Peyer's patch (tissue), 4 donors: ENCODE measurements around the gene CRTAP. TPM values are rescaled to one million over a fixed set of nuclear protein-coding genes. Genes with fewer than 3 reads are reported as not detected.

Source experiments
- DNase-seq, 3 donors: peaks; one replicate each; pipeline ENCODE4 v3.0.0-alpha.2; 2017 to 2019
- H3K27ac ChIP-seq, 4 donors: fragments of 200-600 bp; sonication (generic); one replicate each; pipeline ENCODE4 v1.5.1; 2016 to 2019
- H3K27me3 ChIP-seq, 2 donors: fragments of 200-600 bp; sonication (generic); one replicate each; pipeline ENCODE4 v1.5.1; 2019
- H3K36me3 ChIP-seq, 3 donors: fragments of 200-600 bp; sonication (generic); one replicate each; pipeline ENCODE4 v1.5.1; 2016 to 2019
- H3K4me1 ChIP-seq, 4 donors: fragments of 200-600 bp; sonication (generic); one replicate each; pipeline ENCODE4 v1.5.1; 2016 to 2019
- H3K4me3 ChIP-seq, 4 donors: fragments of 200-600 bp; sonication (generic); 1 replicate in 3 of 4; 2 replicates in 1 of 4; pipeline ENCODE4 v1.5.1; 2016 to 2019; ENCODE audit warnings: mild to moderate bottlenecking in 1 of 4
- H3K9me3 ChIP-seq, 4 donors: fragments of 200-600 bp; sonication (generic); one replicate each; pipeline ENCODE4 v1.5.1; 2016 to 2019; ENCODE audit warnings: mild to moderate bottlenecking in 1 of 4
- CTCF ChIP-seq, 6 experiments: fragments of 450-650 bp in 4 of 6; fragments of 200-600 bp in 2 of 6; sonication (generic) in 1 of 6; IDR thresholded peaks; one replicate each; pipeline ENCODE4 v1.5.1; 2017 to 2019; ENCODE audit warnings: antibody characterized with exemption in 6 of 6, mild to moderate bottlenecking in 3 of 6, moderate library complexity in 1 of 6
- POLR2A ChIP-seq, 2 donors: fragments of 450-650 bp; IDR thresholded peaks; one replicate each; pipeline ENCODE4 v1.5.1; 2017; ENCODE audit warnings: antibody characterized with exemption in 2 of 2, mild to moderate bottlenecking in 2 of 2, moderate library complexity in 2 of 2
- total RNA-seq, 4 donors: library from RNA; depleted of rRNA; stranded (reverse); fragments of >200 nt; gene quantifications; one replicate each; pipeline ENCODE4 v1.1.0, GENCODE V29; 2016

Gene CRTAP
- total RNA-seq, 4 donors from 2014 or later: 32.9 to 127 (median 46.4) TPM

GRCh38 chr3:33122991-33123390 lies 9.2 kb downstream of the CRTAP start:
- H3K27ac ChIP-seq: no peak overlapping the region
- no peak for DNase-seq
- no peak overlapping the region for H3K4me3 ChIP-seq
- H3K27me3 ChIP-seq: no peaks in the 10 kb centered on the region
- no peaks in the 10 kb centered on the region for H3K4me1 ChIP-seq
- peaks cover 0 to 60% (median 0%) of the 10 kb centered on the region in 3 donors for H3K36me3 ChIP-seq
- TF ChIP-seq CTCF (IDR thresholded peaks at IDR 0.05): no peak
- TF ChIP-seq POLR2A (IDR thresholded peaks at IDR 0.05): no peak
- H3K9me3 ChIP-seq: no peaks in the 10 kb centered on the region

- Histone ChIP-seq H3K4me1 (no peaks in the 10 kb centered on the region), H3K36me3 (peaks cover 0 to 60% (median 0%) of the 10 kb centered on the region in 3 donors), H3K4me3 (no peak overlapping the region), H3K27ac (no peak overlapping the region), H3K9me3 (no peaks in the 10 kb centered on the region), H3K27me3 (no peaks in the 10 kb centered on the region)
- DNase-seq: no peak
- TF ChIP-seq POLR2A (IDR thresholded peaks at IDR 0.05) (no peak), CTCF (IDR thresholded peaks at IDR 0.05) (no peak)
Measured at GRCh38 chr3:33124638-33125037, 10.8 kb downstream of the CRTAP start.

GRCh38 chr3:33125840-33126239 lies 12.0 kb downstream of the CRTAP start:
- Histone ChIP-seq H3K27ac (no peak overlapping the region), H3K27me3 (no peaks in the 10 kb centered on the region), H3K4me1 (no peaks in the 10 kb centered on the region), H3K9me3 (no peaks in the 10 kb centered on the region), H3K36me3 (peaks cover 0 to 67% (median 0%) of the 10 kb centered on the region in 3 donors), H3K4me3 (no peak overlapping the region)
- no peak for DNase-seq
- TF ChIP-seq CTCF (IDR thresholded peaks at IDR 0.05) (no peak), POLR2A (IDR thresholded peaks at IDR 0.05) (no peak)

GRCh38 chr3:33128706-33129105 lies 14.9 kb downstream of the CRTAP start:
- H3K9me3 ChIP-seq: no peaks in the 10 kb centered on the region
- no peaks in the 10 kb centered on the region for H3K27me3 ChIP-seq
- no peak overlapping the region for H3K4me3 ChIP-seq
- no peak for TF ChIP-seq CTCF (IDR thresholded peaks at IDR 0.05)
- no peak for TF ChIP-seq POLR2A (IDR thresholded peaks at IDR 0.05)
- H3K27ac ChIP-seq: no peak overlapping the region
- H3K4me1 ChIP-seq: no peaks in the 10 kb centered on the region
- peaks cover 0 to 71% (median 0%) of the 10 kb centered on the region in 3 donors for H3K36me3 ChIP-seq
- no peak for DNase-seq

GRCh38 chr3:33130144-33130543 lies 16.3 kb downstream of the CRTAP start:
- TF ChIP-seq POLR2A (IDR thresholded peaks at IDR 0.05) (no peak), CTCF (IDR thresholded peaks at IDR 0.05) (no peak)
- H3K27ac ChIP-seq: no peak overlapping the region
- no peaks in the 10 kb centered on the region for H3K27me3 ChIP-seq
- no peak for DNase-seq
- H3K4me3 ChIP-seq: no peak overlapping the region
- H3K4me1 ChIP-seq: no peaks in the 10 kb centered on the region
- peaks cover 0 to 69% (median 0%) of the 10 kb centered on the region in 3 donors for H3K36me3 ChIP-seq
- H3K9me3 ChIP-seq: no peaks in the 10 kb centered on the region
